IPS DF 4.7 (cell line): ENCODE data around the gene HEMGN.
"Not testable (repeated sequence)": the region's sequence is repeated elsewhere in the genome, so short reads cannot be mapped to it uniquely, and the experiment has no call there.

Source experiments
- DNase-seq: peaks from one replicate; pipeline ENCODE4 v3.0.0-alpha.2; 2013; ENCODE audit warnings: low spot score; ENCODE audit errors: extremely low read depth

Gene HEMGN

GRCh38 chr9:97964901-97965300 is 26.9 kb upstream of the HEMGN start:
- DNase-seq, result no peak

- DNase-seq, result no peak
These were observed 25.3 kb upstream of the HEMGN start for GRCh38 chr9:97963232-97963631.

DNA sequence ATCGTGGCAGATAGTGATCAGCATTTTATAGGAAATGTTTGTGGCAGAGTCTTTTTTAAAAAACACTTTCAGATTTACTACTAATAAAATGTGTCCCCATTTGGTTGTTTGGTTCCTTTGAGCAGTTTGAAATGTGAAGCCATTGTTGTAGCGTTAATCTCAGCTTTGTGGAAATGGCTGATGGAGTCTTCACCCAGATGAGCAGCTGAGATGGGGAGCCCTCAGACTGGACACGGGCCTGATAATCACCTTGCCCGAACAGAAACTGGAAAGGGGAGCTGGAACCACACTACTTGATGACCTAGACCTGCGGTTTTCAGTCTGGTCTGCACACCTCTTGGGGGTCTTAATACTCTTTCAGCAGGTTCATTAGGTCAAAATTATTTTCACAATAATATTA is 24.6 kb upstream of the HEMGN start:
- no peak for DNase-seq

GRCh38 chr9:97962136-97962535 is 24.2 kb upstream of the HEMGN start:
- no peak for DNase-seq

- no peak for DNase-seq
These were observed 23.4 kb upstream of the HEMGN start for GRCh38 chr9:97961361-97961760.

DNA sequence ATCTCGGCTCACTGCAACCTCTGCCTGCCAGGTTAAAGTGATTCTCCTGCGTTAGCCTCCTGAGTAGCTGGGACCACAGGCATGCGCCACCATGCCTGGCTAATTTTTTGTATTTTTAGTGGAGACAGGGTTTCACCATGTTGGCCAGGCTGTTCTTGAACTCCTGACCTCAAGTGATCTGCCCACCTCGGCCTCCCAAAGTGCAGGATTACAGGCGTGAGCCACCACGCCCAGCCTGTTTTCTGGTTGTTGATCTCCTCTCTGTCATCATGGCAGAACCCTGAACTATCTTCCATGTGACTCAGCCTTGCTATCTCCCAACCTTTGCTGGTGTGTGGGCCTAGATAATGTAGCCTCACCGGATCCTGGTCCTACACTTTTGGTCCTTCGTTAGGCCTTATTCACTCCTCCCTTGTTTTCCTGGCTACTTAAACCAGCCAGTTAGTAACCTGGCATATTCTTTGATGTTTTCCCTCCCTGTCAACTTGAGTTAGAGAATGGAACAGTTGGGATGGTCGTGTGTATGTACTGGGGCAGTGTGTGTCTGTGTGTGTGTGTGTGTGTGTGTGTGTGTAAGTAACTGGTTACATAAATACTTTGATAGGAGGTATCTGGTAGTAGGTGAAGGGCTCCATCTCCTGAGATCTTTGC is 22.8 kb upstream of the HEMGN start:
- DNase-seq, result not testable (repeated sequence)

DNA sequence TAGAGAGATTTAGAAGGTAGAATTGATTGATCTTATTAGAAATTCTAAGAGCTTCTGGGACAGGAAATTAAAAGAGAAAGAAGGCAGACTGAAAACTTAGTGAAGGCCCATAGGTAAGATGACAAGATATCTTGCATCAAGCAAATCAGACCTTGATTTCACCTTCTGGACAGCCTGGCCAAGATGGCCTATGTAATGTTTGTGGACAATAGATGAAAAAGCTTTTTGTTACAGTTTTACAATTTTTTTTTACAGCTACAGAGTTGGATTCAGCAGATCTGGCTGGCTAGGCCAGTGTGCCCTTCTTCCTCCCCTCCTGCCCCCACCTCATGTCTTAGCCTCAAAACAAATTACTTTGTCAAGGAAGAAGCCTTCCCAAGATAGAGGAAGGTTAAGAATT is 21.6 kb upstream of the HEMGN start:
- DNase-seq, result no peak

DNA sequence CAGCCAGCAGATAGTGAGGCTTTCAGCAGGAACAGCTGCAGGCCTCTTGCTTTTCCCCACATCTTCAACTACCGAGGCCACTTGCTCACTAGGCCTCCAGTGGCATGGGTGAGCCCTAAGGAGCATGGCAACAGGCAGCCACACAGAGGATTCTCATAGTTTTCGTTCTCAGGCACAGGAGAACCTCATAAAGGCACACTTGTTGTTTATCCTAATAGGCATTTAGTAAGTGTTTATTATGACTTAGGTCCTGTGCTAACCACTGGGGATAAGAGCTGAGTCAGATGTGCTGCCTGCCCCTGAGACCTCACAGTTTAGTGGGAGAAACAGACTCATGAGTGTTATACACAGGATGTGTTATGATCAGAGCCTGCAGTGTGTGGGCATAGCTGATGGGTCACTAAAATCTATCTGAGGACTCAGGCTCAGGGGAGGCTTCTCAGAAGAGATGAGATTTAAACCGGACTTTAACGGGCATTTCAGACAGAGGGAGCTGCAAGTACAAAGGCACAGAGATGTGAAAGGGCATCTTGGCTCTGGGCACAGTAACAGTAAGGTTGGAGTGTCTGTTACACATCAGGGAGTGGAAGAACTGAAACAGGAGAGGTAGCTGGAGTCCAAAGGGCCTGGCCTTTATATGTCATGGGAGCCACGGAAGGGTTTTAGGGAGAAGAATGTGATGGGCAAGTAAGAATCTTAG is 21.0 kb upstream of the HEMGN start:
- DNase-seq, result no peak

DNA sequence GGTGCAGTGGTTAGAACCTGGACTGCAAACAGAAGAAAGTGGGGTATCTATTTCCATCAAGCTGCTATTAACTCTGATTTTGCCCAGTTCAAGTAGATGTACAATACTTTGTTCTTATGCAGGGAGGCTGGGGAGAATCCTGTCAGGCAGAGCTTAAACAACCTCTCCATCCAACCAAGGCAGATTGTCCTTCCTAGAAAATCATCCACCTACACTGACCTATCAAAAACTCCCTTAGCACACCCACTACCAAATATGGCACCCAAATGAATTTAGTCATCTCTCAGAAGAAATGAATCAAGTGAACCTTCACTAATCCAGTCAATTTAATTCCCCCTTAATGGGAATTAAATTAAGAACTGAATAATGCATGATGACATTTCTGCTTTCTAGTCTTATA is 18.4 kb upstream of the HEMGN start:
- no peak for DNase-seq

- peak; percentile 51 for DNase-seq
These were observed 16.6 kb upstream of the HEMGN start for GRCh38 chr9:97954550-97954989.

GRCh38 chr9:97950873-97951272 is 12.9 kb upstream of the HEMGN start:
- not testable (repeated sequence) for DNase-seq

- DNase-seq, result not testable (repeated sequence)
These were observed 9.1 kb upstream of the HEMGN start for GRCh38 chr9:97947094-97947493.

DNA sequence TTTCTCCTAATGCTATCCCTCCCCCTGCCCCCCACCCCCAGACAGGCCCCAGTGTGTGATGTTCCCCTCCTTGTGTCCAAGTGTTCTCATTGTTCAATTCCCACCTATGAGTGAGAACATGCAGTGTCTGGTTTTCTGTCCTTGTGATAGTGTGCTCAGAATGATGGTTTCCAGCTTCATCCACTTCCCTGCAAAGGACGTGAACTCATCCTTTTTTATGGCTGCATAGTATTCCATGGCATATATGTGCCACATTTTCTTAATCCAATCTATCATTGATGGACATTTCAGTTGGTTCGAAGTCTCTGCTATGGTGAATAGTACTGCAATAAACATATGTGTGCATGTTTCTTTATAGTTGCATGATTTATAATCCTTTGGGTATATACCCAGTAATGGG is 7.5 kb upstream of the HEMGN start:
- DNase-seq, result not testable (repeated sequence)

GRCh38 chr9:97944612-97945011 is 6.6 kb upstream of the HEMGN start:
- DNase-seq, result no peak

- no peak for DNase-seq
These were observed 5.4 kb upstream of the HEMGN start for GRCh38 chr9:97943308-97943855.

DNA sequence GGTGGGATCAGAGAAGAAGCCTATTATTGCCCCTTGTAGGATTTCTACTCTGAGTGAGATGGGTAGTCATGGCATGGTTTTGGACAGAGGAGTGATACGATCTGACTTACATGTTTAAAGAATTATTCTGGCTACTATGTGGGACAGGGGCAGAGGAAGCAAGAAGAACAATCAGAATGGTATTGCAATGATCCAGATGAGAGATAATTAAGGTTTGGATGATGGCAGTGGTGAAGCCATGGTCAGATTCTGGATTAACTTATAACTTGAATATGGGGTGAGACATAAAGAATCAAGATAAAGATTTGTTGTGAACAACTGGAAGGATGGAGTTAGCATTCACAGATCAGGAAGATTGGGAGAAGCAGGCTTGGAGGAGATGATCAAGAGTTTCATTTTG is 3.4 kb upstream of the HEMGN start:
- no peak for DNase-seq

DNA sequence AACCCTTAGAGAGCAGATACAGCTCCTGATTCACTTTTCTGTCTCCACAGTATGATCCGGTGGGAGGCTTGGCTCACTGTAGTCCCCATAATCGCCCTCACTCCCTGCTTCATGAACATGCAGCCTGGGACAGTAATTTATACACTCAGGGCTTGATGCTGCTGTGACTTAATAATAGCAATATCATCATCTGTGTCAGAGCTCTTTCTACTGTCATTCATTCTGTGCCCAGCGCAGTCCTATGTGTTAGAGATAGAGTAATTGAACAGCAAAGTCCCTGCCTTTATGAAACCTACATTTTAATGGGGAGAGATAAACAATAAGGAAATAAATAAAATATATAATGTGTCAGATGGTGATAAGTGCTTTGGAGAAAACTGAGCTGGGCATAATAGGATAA is 2.8 kb upstream of the HEMGN start:
- no peak for DNase-seq

- no peak for DNase-seq
These were observed 2.3 kb upstream of the HEMGN start for GRCh38 chr9:97940233-97940632.

GRCh38 chr9:97936998-97937397 is 974 bp downstream of the HEMGN start:
- DNase-seq, result no peak

- no peak for DNase-seq
These were observed 2.7 kb downstream of the HEMGN start for GRCh38 chr9:97935276-97935675.

- DNase-seq, result no peak
These were observed 3.5 kb downstream of the HEMGN start for GRCh38 chr9:97934321-97935115.
